Esophagus squamous epithelium (tissue), 5 donors: ENCODE measurements around the gene COQ5. TPM values are rescaled to one million over a fixed set of nuclear protein-coding genes. Genes with fewer than 3 reads are reported as not detected.

ENCODE experiments used
- DNase-seq: peaks from one replicate; lab custom pipeline; 2025; lab: John Stamatoyannopoulos, UW
- H3K27ac ChIP-seq, 4 donors: fragments of 200-600 bp; sonication (generic); one replicate each; pipeline ENCODE4 v1.5.1; 2016 to 2019; ENCODE audit warnings: mild to moderate bottlenecking in 1 of 4
- H3K27me3 ChIP-seq, 4 donors: fragments of 200-600 bp; sonication (generic); 1 replicate in 3 of 4; 2 replicates in 1 of 4; pipeline versions ENCODE4 v1.5.1 to v1.6.0; 2017 to 2021; ENCODE audit warnings: antibody characterized with exemption in 1 of 4
- H3K36me3 ChIP-seq, 3 donors: fragments of 200-600 bp; sonication (generic); one replicate each; pipeline ENCODE4 v1.5.1; 2016 to 2019
- H3K4me1 ChIP-seq, 3 donors: fragments of 200-600 bp; sonication (generic); one replicate each; pipeline ENCODE4 v1.5.1; 2017 to 2019
- H3K4me3 ChIP-seq, 4 donors: fragments of 200-600 bp; sonication (generic); 1 replicate in 3 of 4; 2 replicates in 1 of 4; pipeline ENCODE4 v1.5.1; 2016 to 2019; ENCODE audit warnings: mild to moderate bottlenecking in 2 of 4, moderate library complexity in 1 of 4
- H3K9me3 ChIP-seq, 3 donors: fragments of 200-600 bp; sonication (generic); one replicate each; pipeline ENCODE4 v1.5.1; 2016 to 2019
- POLR2A ChIP-seq, 4 donors: fragments of 450-650 bp; IDR thresholded peaks; one replicate each; pipeline ENCODE4 v1.6.1; 2017; ENCODE audit warnings: antibody characterized with exemption in 4 of 4, mild to moderate bottlenecking in 4 of 4, moderate library complexity in 3 of 4
- WGBS, 2 donors: methylation state at CpG; one replicate each; pipeline ENCODE4 v1.1.5; 2018; 5-methylcytosine and 5-hydroxymethylcytosine counted together
- intact Hi-C: fragments of 100-400 bp; cut with DNase I; formaldehyde crosslinking; loops from one replicate; pipeline ENCODE4 v1.15.0; 2022
- small RNA-seq, 4 donors: library from RNA; depleted of rRNA; stranded (forward); fragments of <200 nt; gene quantifications; one replicate each; pipeline ENCODE3, GENCODE V24; 2016
- total RNA-seq, 4 donors: library from RNA; depleted of rRNA; stranded (reverse); fragments of >200 nt; gene quantifications; one replicate each; pipeline ENCODE4 v1.1.0, GENCODE V29; 2016
- TF ChIP-seq, protein P1 (sequence below), 6 experiments: fragments of 450-650 bp in 4 of 6; fragments of 200-600 bp in 2 of 6; sonication (generic) in 2 of 6; IDR thresholded peaks; one replicate each; pipeline ENCODE4 v1.5.1; 2016 to 2019; ENCODE audit warnings: antibody characterized with exemption in 6 of 6, mild to moderate bottlenecking in 4 of 6, moderate library complexity in 4 of 6
- donor health status: DM: yes; HTN: yes; CAD: no.

COQ5 gene
- total RNA-seq, 4 donors from 2014 or later, result 12.2 to 27.7 (median 20.3) TPM

DNA sequence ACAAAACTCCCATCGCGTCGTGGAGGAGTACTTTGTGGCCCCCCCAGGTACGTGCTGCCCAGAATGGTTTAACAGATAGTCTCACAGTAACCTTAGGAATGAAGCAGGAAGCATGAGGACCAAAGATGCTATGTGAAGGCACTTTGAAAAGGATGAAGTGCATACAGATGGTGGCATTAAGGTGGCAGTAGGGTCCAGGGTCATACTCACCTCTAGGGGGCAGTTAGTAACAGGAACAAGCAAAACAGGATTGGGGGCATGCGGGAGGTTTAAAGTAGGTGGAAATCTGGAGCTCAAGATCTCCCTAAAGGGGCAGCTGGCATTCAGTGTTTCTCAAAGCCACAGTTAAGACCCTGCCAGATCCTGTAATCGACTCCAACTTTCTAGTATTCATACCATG is 71.8 kb downstream of the COQ5 start:
- DNase-seq, result no peak
- H3K27ac ChIP-seq, result no peak overlapping the region
- peaks cover 6 to 98% (median 33%) of the 10 kb centered on the region in 3 donors for H3K36me3 ChIP-seq
- TF ChIP-seq POLR2A (IDR thresholded peaks at IDR 0.05), result no peak
- TF ChIP-seq, protein P1, sequence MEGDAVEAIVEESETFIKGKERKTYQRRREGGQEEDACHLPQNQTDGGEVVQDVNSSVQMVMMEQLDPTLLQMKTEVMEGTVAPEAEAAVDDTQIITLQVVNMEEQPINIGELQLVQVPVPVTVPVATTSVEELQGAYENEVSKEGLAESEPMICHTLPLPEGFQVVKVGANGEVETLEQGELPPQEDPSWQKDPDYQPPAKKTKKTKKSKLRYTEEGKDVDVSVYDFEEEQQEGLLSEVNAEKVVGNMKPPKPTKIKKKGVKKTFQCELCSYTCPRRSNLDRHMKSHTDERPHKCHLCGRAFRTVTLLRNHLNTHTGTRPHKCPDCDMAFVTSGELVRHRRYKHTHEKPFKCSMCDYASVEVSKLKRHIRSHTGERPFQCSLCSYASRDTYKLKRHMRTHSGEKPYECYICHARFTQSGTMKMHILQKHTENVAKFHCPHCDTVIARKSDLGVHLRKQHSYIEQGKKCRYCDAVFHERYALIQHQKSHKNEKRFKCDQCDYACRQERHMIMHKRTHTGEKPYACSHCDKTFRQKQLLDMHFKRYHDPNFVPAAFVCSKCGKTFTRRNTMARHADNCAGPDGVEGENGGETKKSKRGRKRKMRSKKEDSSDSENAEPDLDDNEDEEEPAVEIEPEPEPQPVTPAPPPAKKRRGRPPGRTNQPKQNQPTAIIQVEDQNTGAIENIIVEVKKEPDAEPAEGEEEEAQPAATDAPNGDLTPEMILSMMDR (IDR thresholded peaks at IDR 0.05), result peak in 1 of 6 experiments; percentile 11
- no peaks in the 10 kb centered on the region for H3K9me3 ChIP-seq
- 76 to 84% methylated on average over 6 of the region's 6 CpGs for WGBS, 2 donors
- H3K27me3 ChIP-seq, result no peaks in the 10 kb centered on the region
- intact Hi-C loops, result no loop called here
- H3K4me3 ChIP-seq, result no peak overlapping the region
- H3K4me1 ChIP-seq, result no peaks in the 10 kb centered on the region

DNA sequence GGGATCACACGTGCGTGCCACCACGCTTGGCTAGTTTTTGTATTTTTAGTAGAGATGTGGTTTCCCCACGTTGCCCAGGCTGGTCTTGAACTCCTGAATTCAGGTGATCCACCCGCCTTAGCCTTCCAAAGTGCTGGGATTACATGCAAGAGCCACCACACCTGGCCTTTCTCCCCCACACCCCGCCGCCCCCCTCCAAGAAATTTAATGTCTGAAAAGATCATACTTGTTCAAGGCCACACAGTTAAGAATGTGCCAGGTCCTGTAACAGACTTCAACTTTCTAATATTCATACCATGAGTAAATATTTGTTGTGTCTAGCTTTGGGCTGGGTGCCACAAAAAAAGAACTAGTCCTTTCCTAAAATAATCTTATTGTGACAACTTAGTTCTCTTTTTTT is 73.7 kb downstream of the COQ5 start:
- H3K27me3 ChIP-seq, result no peaks in the 10 kb centered on the region
- no peaks in the 10 kb centered on the region for H3K9me3 ChIP-seq
- H3K4me3 ChIP-seq, result no peak overlapping the region
- peaks cover 6 to 96% (median 17%) of the 10 kb centered on the region in 3 donors for H3K36me3 ChIP-seq
- DNase-seq, result no peak
- no peaks in the 10 kb centered on the region for H3K4me1 ChIP-seq
- WGBS, 2 donors, result 86 to 95% methylated on average over 4 to 6 of the region's 7 CpGs
- H3K27ac ChIP-seq, result no peak overlapping the region
- TF ChIP-seq POLR2A (IDR thresholded peaks at IDR 0.05), result no peak
- TF ChIP-seq, protein P1 (IDR thresholded peaks at IDR 0.05), result no peak
- intact Hi-C loops, result no loop called here

DNA sequence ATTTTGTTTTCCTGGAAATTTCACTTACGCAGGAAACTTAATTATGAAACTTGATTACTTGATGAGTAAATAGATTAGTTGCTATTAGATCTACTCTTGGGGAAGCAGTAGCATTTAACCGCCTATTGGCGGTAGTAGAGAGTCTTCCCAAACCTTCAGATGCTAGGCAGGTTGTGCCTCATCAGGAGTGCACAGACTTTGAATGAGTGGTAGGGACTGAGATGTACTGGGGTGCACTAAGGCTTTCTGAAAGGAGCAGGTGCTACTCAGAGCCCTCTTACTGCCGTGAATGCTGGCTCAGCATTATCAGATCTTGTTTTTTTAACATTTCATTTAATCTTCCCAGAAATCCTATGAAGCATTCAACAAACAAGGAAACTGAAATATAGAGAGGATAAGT is 75.0 kb downstream of the COQ5 start:
- WGBS, 2 donors, result 51 to 65% methylated on average over 4 of the region's 4 CpGs
- Histone ChIP-seq H3K36me3 (peaks cover 7 to 96% (median 12%) of the 10 kb centered on the region in 3 donors), H3K4me1 (peaks cover 0 to 3% (median 0%) of the 10 kb centered on the region in 3 donors), H3K4me3 (no peak overlapping the region), H3K27me3 (no peaks in the 10 kb centered on the region), H3K27ac (no peak overlapping the region), H3K9me3 (no peaks in the 10 kb centered on the region)
- TF ChIP-seq, protein P1 (IDR thresholded peaks at IDR 0.05), result peak in 4 of 6 experiments; percentile 48 to 72 (median 52)
- TF ChIP-seq POLR2A (IDR thresholded peaks at IDR 0.05), result no peak
- intact Hi-C loops, result no loop called here
- no peak for DNase-seq

Small RNA genes lying within 50 kb of the gene (small RNA-seq; reads per million reads assigned to genes)
- gene RF00019, result 0 reads per million in 4 donors

Other genes with a start within 250 kb of the COQ5 start
- gene RNU4-2, start 237.3 kb downstream of the COQ5 start, total RNA-seq, result under 1 TPM in 3 of 4 donors, not detected in 1; under 0.01 TPM
- gene RNU4-1, start 235.9 kb downstream of the COQ5 start, total RNA-seq, result under 1 TPM in 3 of 4 donors, not detected in 1; under 0.01 TPM
- 1 to 10 TPM in 1 of 4 donors, under 1 TPM in 1, not detected in 2; 0.70 to 5.0 TPM for gene SIRT4, start 226.8 kb downstream of the COQ5 start, total RNA-seq
- gene PLA2G1B, start 201.4 kb downstream of the COQ5 start, total RNA-seq, result not detected
- under 1 TPM in 2 of 4 donors, not detected in 2; 0.09 to 0.19 TPM for gene MSI1, start 160.0 kb downstream of the COQ5 start, total RNA-seq
- 100 to 1,000 TPM; 515 to 809 (median 685) TPM for gene COX6A1, start 91.0 kb downstream of the COQ5 start, total RNA-seq
- 10 to 100 TPM in 3 of 4 donors, 1 to 10 TPM in 1; 7.1 to 39.3 (median 23.3) TPM for gene TRIAP1, start 82.8 kb downstream of the COQ5 start, total RNA-seq
- 10 to 100 TPM in 3 of 4 donors, 1 to 10 TPM in 1; 8.1 to 19.8 (median 14.2) TPM for gene GATC, start 82.7 kb downstream of the COQ5 start, total RNA-seq
- 100 to 1,000 TPM in 1 of 4 donors, 10 to 100 TPM in 3; 85.6 to 128 (median 93.2) TPM for gene SRSF9, start 59.4 kb downstream of the COQ5 start, total RNA-seq
- 100 to 1,000 TPM; 368 to 605 (median 490) TPM for gene DYNLL1, start 33.0 kb downstream of the COQ5 start, total RNA-seq
- gene RNF10, start 5.2 kb upstream of the COQ5 start, total RNA-seq, result 100 to 1,000 TPM in 3 of 4 donors, 10 to 100 TPM in 1; 93.9 to 163 (median 120) TPM
- gene POP5, start 52.2 kb upstream of the COQ5 start, total RNA-seq, result 10 to 100 TPM; 15.6 to 28.1 (median 22.6) TPM
- 1 to 10 TPM in 2 of 4 donors, under 1 TPM in 2; 0.19 to 2.4 (median 1.3) TPM for gene CABP1, start 111.5 kb upstream of the COQ5 start, total RNA-seq
- 10 to 100 TPM; 20.7 to 48.9 (median 34.3) TPM for gene MLEC, start 158.0 kb upstream of the COQ5 start, total RNA-seq
- gene UNC119B, start 181.3 kb upstream of the COQ5 start, total RNA-seq, result 10 to 100 TPM in 3 of 4 donors, 1 to 10 TPM in 1; 6.4 to 23.3 (median 12.4) TPM
- gene ACADS, start 196.7 kb upstream of the COQ5 start, total RNA-seq, result 10 to 100 TPM; 11.3 to 30.9 (median 19.6) TPM